Chondrocyte (in vitro differentiated cells): Measurements from ENCODE around the gene SP3. TPM values are rescaled to one million over a fixed set of nuclear protein-coding genes. Genes with fewer than 3 reads are reported as not detected.

Experiments
- DNase-seq: peaks from one replicate; pipeline ENCODE4 v3.0.0; 2021; ENCODE audit warnings: mixed read lengths, low spot score
- H3K27ac Mint-ChIP-seq: one replicate; pipeline ENCODE4 v1.8.0; 2021; ENCODE audit warnings: mild to moderate bottlenecking, moderate library complexity, mixed read lengths; ENCODE audit not compliant: unreplicated experiment
- H3K27me3 Mint-ChIP-seq: 2 replicates; pipeline ENCODE4 v1.8.0; 2021; ENCODE audit warnings: low read depth, mixed read lengths
- H3K36me3 Mint-ChIP-seq: 2 replicates; pipeline ENCODE4 v1.8.0; 2021; ENCODE audit warnings: low read depth, mixed read lengths
- H3K4me1 Mint-ChIP-seq: 2 replicates; pipeline ENCODE4 v1.8.0; 2021; ENCODE audit warnings: low read depth, mild to moderate bottlenecking, mixed read lengths
- H3K4me3 Mint-ChIP-seq: one replicate; pipeline ENCODE4 v1.8.0; 2021; ENCODE audit warnings: mild to moderate bottlenecking, moderate library complexity, mixed read lengths; ENCODE audit not compliant: unreplicated experiment
- H3K9me3 Mint-ChIP-seq: 2 replicates; pipeline ENCODE4 v1.8.0; 2021; ENCODE audit warnings: low read depth, mixed read lengths
- total RNA-seq: library from RNA; stranded (reverse); gene quantifications from 3 replicates; pipeline ENCODE4 v1.2.1, GENCODE V29; 2021
- TF ChIP-seq, protein P1 (sequence below): fragments of 200-600 bp; sonication (generic); IDR thresholded peaks from 2 replicates; pipeline ENCODE4 v1.5.0; 2021; ENCODE audit warnings: antibody characterized with exemption, mild to moderate bottlenecking, moderate library complexity

The SP3 gene
- total RNA-seq, 1 donor from 2014 or later: 59.4 TPM

DNA sequence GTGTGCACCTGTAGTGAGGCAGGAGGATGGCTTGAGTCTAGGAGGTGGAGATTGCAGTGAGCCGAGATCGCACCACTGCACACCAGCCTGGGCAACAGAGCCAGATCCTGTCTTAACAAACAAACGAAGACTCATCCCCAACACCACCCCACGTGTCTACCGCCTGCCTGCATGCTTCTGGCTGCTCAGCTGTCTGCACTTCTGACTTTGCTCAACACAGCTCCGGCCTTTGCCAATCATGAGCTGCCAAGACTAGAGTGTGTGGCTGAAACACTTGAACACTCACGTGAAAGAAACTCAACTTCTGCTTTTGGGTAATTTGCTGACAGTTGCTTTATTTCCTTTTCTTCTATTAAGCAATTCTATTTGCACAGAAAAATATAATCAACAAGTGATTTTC lies 32.1 kb upstream of the SP3 start:
- no peak for DNase-seq
- Mint-ChIP-seq H3K36me3 (no peaks in the 10 kb centered on the region), H3K27me3 (peaks cover 6% of the 10 kb centered on the region), H3K27ac (no peak overlapping the region), H3K4me1 (peaks cover 20% of the 10 kb centered on the region), H3K9me3 (no peaks in the 10 kb centered on the region), H3K4me3 (no peak overlapping the region)
- TF ChIP-seq, protein P1, sequence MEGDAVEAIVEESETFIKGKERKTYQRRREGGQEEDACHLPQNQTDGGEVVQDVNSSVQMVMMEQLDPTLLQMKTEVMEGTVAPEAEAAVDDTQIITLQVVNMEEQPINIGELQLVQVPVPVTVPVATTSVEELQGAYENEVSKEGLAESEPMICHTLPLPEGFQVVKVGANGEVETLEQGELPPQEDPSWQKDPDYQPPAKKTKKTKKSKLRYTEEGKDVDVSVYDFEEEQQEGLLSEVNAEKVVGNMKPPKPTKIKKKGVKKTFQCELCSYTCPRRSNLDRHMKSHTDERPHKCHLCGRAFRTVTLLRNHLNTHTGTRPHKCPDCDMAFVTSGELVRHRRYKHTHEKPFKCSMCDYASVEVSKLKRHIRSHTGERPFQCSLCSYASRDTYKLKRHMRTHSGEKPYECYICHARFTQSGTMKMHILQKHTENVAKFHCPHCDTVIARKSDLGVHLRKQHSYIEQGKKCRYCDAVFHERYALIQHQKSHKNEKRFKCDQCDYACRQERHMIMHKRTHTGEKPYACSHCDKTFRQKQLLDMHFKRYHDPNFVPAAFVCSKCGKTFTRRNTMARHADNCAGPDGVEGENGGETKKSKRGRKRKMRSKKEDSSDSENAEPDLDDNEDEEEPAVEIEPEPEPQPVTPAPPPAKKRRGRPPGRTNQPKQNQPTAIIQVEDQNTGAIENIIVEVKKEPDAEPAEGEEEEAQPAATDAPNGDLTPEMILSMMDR: no peak

DNA sequence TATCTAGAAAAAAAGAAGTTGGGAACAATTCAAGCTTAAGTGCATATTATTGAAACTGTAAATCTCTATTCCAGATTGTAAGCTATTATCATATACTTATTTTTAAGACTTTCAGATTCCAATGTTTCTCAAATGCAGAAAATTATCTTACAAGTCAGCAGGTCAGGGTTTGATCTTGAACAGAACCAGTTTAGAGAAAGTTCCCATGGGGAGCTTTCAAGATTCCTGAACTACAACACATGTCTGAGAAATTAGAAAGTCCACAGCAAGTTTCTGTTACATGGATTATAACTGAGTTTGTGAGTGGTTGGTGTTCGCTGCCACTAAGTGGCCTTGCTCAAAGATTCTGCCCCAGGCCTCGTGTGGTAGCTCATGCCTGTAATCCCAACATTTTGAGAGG lies 31.6 kb upstream of the SP3 start:
- Mint-ChIP-seq H3K27me3 (peaks cover 6% of the 10 kb centered on the region), H3K4me1 (peaks cover 25% of the 10 kb centered on the region), H3K27ac (no peak overlapping the region), H3K4me3 (no peak overlapping the region), H3K36me3 (no peaks in the 10 kb centered on the region), H3K9me3 (no peaks in the 10 kb centered on the region)
- TF ChIP-seq, protein P1: no peak
- no peak for DNase-seq

DNA sequence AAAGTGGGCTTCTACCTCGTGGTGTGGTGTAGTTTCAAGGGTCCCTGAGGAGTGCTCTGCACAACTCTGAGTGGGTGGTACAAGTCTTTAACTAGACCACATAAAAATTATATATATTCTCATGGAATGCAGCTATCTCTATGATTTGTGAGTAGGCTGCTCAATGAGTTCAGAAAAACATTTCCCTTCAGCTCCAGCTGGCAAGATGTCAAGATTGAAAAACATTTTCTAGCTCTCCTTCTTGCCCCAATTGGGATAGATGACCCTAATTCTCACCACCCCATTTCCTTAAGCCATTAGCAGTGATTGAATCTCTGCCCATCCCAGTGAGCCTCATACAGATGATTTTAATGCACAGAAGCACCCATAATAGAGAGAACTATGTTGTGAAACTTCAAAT lies 28.3 kb upstream of the SP3 start:
- Mint-ChIP-seq H3K4me1 (peaks cover 52% of the 10 kb centered on the region), H3K4me3 (no peak overlapping the region), H3K27me3 (peaks cover 6% of the 10 kb centered on the region), H3K27ac (no peak overlapping the region), H3K9me3 (no peaks in the 10 kb centered on the region), H3K36me3 (no peaks in the 10 kb centered on the region)
- TF ChIP-seq, protein P1: no peak
- DNase-seq: no peak

DNA sequence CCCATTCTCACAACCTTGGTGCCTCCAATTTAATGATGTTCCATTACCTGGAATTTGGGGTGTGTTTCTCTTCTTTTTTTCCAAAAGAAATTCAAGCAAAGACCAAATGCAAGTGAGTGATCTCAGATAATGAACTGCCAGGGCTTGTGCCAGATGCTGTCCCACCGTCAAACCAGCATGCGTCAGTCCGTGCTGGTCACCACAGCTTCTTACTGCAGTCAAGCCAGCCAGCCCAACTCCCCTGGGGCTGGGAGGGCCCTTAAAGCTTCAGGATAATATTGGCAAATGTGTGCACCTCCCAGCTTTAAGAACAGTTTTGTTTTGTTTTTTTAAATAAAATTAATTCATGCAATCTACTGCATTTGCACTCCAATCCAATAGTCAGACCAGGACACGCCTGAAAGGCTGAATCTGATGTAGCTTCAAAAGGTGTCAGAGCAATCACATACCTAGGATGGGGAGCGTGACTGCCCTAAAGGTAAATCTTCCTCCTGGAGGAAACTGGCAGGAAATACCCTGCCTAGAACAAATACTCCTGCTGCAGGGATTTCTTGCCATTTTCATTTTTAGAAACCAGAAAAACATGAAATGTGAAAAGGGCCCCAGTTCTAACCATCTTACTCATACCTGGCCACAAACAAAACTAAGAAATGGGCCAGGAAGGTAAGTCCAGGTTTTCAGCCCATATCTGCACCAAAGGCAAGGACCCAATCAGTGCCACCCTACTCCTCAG lies 26.8 kb upstream of the SP3 start:
- Mint-ChIP-seq H3K27ac (peak overlapping the region; percentile 80), H3K36me3 (no peaks in the 10 kb centered on the region), H3K9me3 (no peaks in the 10 kb centered on the region), H3K27me3 (peaks cover 6% of the 10 kb centered on the region), H3K4me1 (peaks cover 46% of the 10 kb centered on the region), H3K4me3 (no peak overlapping the region)
- no peak for DNase-seq
- TF ChIP-seq, protein P1: no peak

DNA sequence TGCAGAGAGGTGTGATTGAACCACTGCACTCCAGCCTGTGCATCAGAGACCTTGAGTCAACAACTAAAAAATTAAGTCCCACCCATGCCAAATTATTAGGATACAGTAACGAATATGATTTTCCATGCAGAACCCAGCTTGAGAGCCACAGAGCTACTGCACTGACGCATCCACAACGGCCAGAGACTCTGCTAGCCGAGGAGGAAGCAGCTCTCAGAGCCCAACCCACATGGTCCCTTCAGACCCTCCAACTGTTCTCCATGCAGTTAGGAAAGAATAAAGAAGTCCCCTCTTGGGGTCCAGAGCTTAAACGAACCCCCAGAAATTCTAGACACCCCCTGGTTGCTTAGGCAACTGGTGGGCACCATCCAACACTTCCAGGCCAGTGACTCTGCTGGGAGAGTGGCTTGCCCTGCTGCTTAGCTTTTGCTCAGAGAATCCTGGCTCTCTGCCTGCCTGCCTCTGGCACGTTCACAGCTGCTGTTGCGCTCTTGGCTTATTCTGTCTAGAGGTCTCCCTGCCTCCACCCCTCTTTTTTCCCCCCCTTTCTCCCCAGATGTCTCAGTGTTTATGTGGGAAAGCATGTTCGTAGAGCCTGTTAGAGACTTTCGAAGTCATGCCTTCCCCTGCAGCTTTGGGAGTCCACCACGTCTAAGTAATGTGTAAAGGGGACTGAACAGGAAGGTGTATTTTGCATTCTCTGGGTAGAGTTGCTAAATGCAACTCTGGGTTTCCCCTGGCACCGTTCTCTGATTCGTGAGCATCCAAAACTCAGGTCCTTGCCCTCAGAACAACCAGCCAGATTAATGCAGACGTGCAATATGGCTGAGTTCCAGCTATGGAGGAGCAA lies 26.0 kb upstream of the SP3 start:
- H3K27ac Mint-ChIP-seq: peak overlapping the region; percentile 80
- DNase-seq: no peak

More for the DNA sequence above, 26.0 kb upstream of the SP3 start:
- Mint-ChIP-seq H3K4me1 (peaks cover 46% of the 10 kb centered on the region), H3K36me3 (no peaks in the 10 kb centered on the region), H3K4me3 (no peak overlapping the region), H3K9me3 (no peaks in the 10 kb centered on the region), H3K27me3 (peaks cover 6% of the 10 kb centered on the region)
- TF ChIP-seq, protein P1: no peak
